RWPE2 (cell line): Measurements from ENCODE around the gene ABHD10.
A peak's percentile ranks its signal among the peaks of the same experiment; 100 is the strongest.

ENCODE experiments used
- ATAC-seq: fragments of 200-7000 bp; cut with Tn5 transposase; 3 replicates; pipeline ENCODE4 v1.9.1; 2021; ENCODE audit warnings: low read depth
- DNase-seq: peaks from one replicate; pipeline ENCODE4 v3.0.0-alpha.2; 2020; ENCODE audit warnings: low spot score
- H3K27ac ChIP-seq: fragments of 450-650 bp; 2 replicates; pipeline ENCODE4 v1.5.1; 2017; ENCODE audit warnings: mild to moderate bottlenecking; ENCODE audit not compliant: poor library complexity, severe bottlenecking
- H3K27me3 ChIP-seq: fragments of 250-450 bp; sonication (Bioruptor Pico); 2 replicates; pipeline ENCODE4 v1.5.1; 2021; ENCODE audit warnings: mild to moderate bottlenecking, moderate library complexity; ENCODE audit not compliant: insufficient read depth, poor library complexity, severe bottlenecking
- H3K36me3 ChIP-seq: fragments of 250-450 bp; sonication (Bioruptor Pico); 2 replicates; pipeline ENCODE4 v1.5.1; 2020; ENCODE audit warnings: low read depth, mild to moderate bottlenecking, moderate library complexity
- H3K4me1 ChIP-seq: fragments of 250-450 bp; sonication (Bioruptor Pico); 2 replicates; pipeline ENCODE4 v1.5.1; 2021; ENCODE audit warnings: mild to moderate bottlenecking, moderate library complexity; ENCODE audit not compliant: insufficient read depth, poor library complexity, severe bottlenecking
- H3K4me3 ChIP-seq: fragments of 250-450 bp; sonication (Bioruptor Pico); 2 replicates; pipeline ENCODE4 v1.5.1; 2021; ENCODE audit warnings: mild to moderate bottlenecking, moderate library complexity; ENCODE audit not compliant: severe bottlenecking
- H3K9me3 ChIP-seq: fragments of 250-450 bp; sonication (Bioruptor Pico); 2 replicates; pipeline ENCODE4 v1.5.1; 2021; ENCODE audit warnings: mild to moderate bottlenecking, moderate library complexity; ENCODE audit not compliant: severe bottlenecking
- CTCF ChIP-seq: fragments of 450-650 bp; IDR thresholded peaks from one replicate; pipeline ENCODE4 v1.5.1; 2017; ENCODE audit warnings: mild to moderate bottlenecking, moderate library complexity; ENCODE audit not compliant: poor library complexity, severe bottlenecking

Gene ABHD10

GRCh38 chr3:112004669-112005068 lies 25.8 kb downstream of the ABHD10 start:
- Histone ChIP-seq H3K4me3 (no peak overlapping the region), H3K36me3 (no peaks in the 10 kb centered on the region), H3K9me3 (no peaks in the 10 kb centered on the region), H3K27me3 (no peaks in the 10 kb centered on the region), H3K27ac (peak overlapping the region; percentile 51), H3K4me1 (peaks cover 33% of the 10 kb centered on the region)
- ATAC-seq (no peak), DNase-seq (no peak)
- TF ChIP-seq CTCF: no peak

- no peaks in the 10 kb centered on the region for H3K9me3 ChIP-seq
- ATAC-seq (no peak; the same call in 2 of the 3 replicates), DNase-seq (no peak)
- no peak for TF ChIP-seq CTCF
- H3K27me3 ChIP-seq: no peaks in the 10 kb centered on the region
- H3K36me3 ChIP-seq: no peaks in the 10 kb centered on the region
- peak overlapping the region; percentile 51 for H3K27ac ChIP-seq
- H3K4me1 ChIP-seq: peaks cover 33% of the 10 kb centered on the region
- no peak overlapping the region for H3K4me3 ChIP-seq
Observed at GRCh38 chr3:112005091-112005672, 26.4 kb downstream of the ABHD10 start.

GRCh38 chr3:112007633-112008032 lies 28.8 kb downstream of the ABHD10 start:
- H3K27me3 ChIP-seq: no peaks in the 10 kb centered on the region
- H3K9me3 ChIP-seq: no peaks in the 10 kb centered on the region
- no peak for DNase-seq
- TF ChIP-seq CTCF: no peak
- no peak overlapping the region for H3K27ac ChIP-seq
- no peaks in the 10 kb centered on the region for H3K36me3 ChIP-seq
- H3K4me3 ChIP-seq: no peak overlapping the region
- H3K4me1 ChIP-seq: peaks cover 22% of the 10 kb centered on the region
- ATAC-seq: no peak

- ATAC-seq: no peak
- Histone ChIP-seq H3K27me3 (no peaks in the 10 kb centered on the region), H3K27ac (no peak overlapping the region)
Observed at GRCh38 chr3:112009670-112010069, 30.8 kb downstream of the ABHD10 start.

More at GRCh38 chr3:112009670-112010069, 30.8 kb downstream of the ABHD10 start:
- Histone ChIP-seq H3K9me3 (no peaks in the 10 kb centered on the region), H3K4me1 (peaks cover 6% of the 10 kb centered on the region), H3K36me3 (no peaks in the 10 kb centered on the region), H3K4me3 (no peak overlapping the region)
- no peak for TF ChIP-seq CTCF
- DNase-seq: no peak
